ENCODE measurements around the gene RPL26.

- TF ChIP-seq YY1 (IDR thresholded peaks at IDR 0.05; ENCODE audit: insufficient read depth, insufficient read length) (no peak), ZNF274 (IDR thresholded peaks at IDR 0.05; ENCODE audit: low read depth, low read length) (no peak), SUZ12 (IDR thresholded peaks at IDR 0.05; ENCODE audit: extremely low read depth, insufficient read depth, insufficient read length) (no peak)
Observed at GRCh38 chr17:8362651-8363332, 20.2 kb downstream of the RPL26 start.
